PC-9 (cell line): ENCODE data around the gene HDGFL2. TPM values are rescaled to one million over a fixed set of nuclear protein-coding genes. Genes with fewer than 3 reads are reported as not detected.

Source experiments
- BruUV-seq: library from RNA; stranded (reverse); fragments of 400-500 nt; replicated peaks from 2 replicates; lab custom pipeline; 2021; lab: Mats Ljungman, UMichigan
- CTCF ChIA-PET: fragments of 300-600 bp; sonication (Branson Sonifier 250); formaldehyde crosslinking; loops from one replicate; lab custom pipeline; 2022; ENCODE audit warnings: antibody characterized with exemption; lab: Charles Lee
- POLR2A ChIA-PET: fragments of 300-600 bp; sonication (Branson Sonifier 250); formaldehyde crosslinking; loops from one replicate; lab custom pipeline; 2022; ENCODE audit warnings: antibody characterized with exemption; ENCODE audit not compliant: unreplicated experiment; lab: Charles Lee
- DNase-seq, 2 experiments: peaks; one replicate each; pipeline versions ENCODE4 v3.0.0 to v3.0.0-alpha.2; 2015 to 2022; ENCODE audit warnings: mixed read lengths in 1 of 2
- H2AFZ ChIP-seq: fragments of 200-600 bp; sonication (generic); 2 replicates; pipeline ENCODE4 v1.8.1; 2017; ENCODE audit warnings: antibody characterized with exemption
- H3F3A ChIP-seq: fragments of 200-600 bp; sonication (generic); 2 replicates; pipeline ENCODE4 v1.8.1; 2017; ENCODE audit warnings: antibody characterized with exemption, mild to moderate bottlenecking, low read depth; ENCODE audit not compliant: insufficient read depth
- H3K27ac ChIP-seq: fragments of 200-600 bp; sonication (generic); 2 replicates; pipeline ENCODE4 v1.6.1; 2016; ENCODE audit warnings: mixed run types
- H3K27me3 ChIP-seq: fragments of 200-600 bp; sonication (generic); 2 replicates; pipeline ENCODE4 v1.6.1; 2016; ENCODE audit warnings: low read depth, mixed run types; ENCODE audit not compliant: insufficient read depth
- H3K36me3 ChIP-seq: fragments of 200-600 bp; sonication (generic); 2 replicates; pipeline ENCODE4 v1.6.1; 2016; ENCODE audit warnings: low read depth, mixed run types
- H3K4me1 ChIP-seq: fragments of 200-600 bp; sonication (generic); replicated peaks from 2 replicates; pipeline ENCODE4 v1.6.1; 2016; ENCODE audit warnings: mixed run types; ENCODE audit not compliant: insufficient read depth
- H3K4me2 ChIP-seq: fragments of 200-600 bp; sonication (generic); 2 replicates; pipeline ENCODE4 v1.6.1; 2017; ENCODE audit warnings: mixed run types
- H3K4me3 ChIP-seq: fragments of 200-600 bp; sonication (generic); 2 replicates; pipeline ENCODE4 v1.6.1; 2016; ENCODE audit warnings: mixed run types
- H3K79me2 ChIP-seq: fragments of 200-600 bp; sonication (generic); 2 replicates; pipeline ENCODE4 v1.6.1; 2017; ENCODE audit warnings: low read depth, mixed run types
- H3K9me2 ChIP-seq: fragments of 200-600 bp; sonication (generic); 2 replicates; pipeline ENCODE4 v1.8.1; 2017; ENCODE audit warnings: mild to moderate bottlenecking; ENCODE audit not compliant: insufficient read depth
- H3K9me3 ChIP-seq: fragments of 200-600 bp; sonication (generic); 2 replicates; pipeline ENCODE4 v1.8.1; 2016; ENCODE audit warnings: low read depth; ENCODE audit not compliant: insufficient read depth
- H4K20me1 ChIP-seq: fragments of 200-600 bp; sonication (generic); 2 replicates; pipeline ENCODE4 v1.8.1; 2017; ENCODE audit not compliant: insufficient read depth
- CTCF ChIP-seq: fragments of 200-600 bp; sonication (generic); conservative IDR thresholded peaks from 2 replicates; pipeline ENCODE4 v1.6.1; 2017; ENCODE audit warnings: mixed run types, antibody characterized with exemption, mild to moderate bottlenecking, moderate library complexity
- EZH2 ChIP-seq: fragments of 200-600 bp; sonication (generic); IDR thresholded peaks from 2 replicates; pipeline ENCODE4 v1.8.0; 2017; ENCODE audit warnings: antibody characterized with exemption, low read depth
- intact Hi-C: fragments of 100-400 bp; cut with micrococcal nuclease; formaldehyde crosslinking; loops from one replicate; pipeline ENCODE4 v1.10.0; 2022; ENCODE audit not compliant: unreplicated experiment
- total RNA-seq: library from RNA; stranded (reverse); gene quantifications from 2 replicates; pipeline ENCODE4 v1.2.3, GENCODE V29; 2021

HDGFL2 gene
- total RNA-seq, 1 experiment from 2014 or later = 50.8 TPM

GRCh38 chr19:4442819-4443146, 29.3 kb upstream of the HDGFL2 start:
- H4K20me1 ChIP-seq = no peaks in the 10 kb centered on the region
- no peak for TF ChIP-seq EZH2
- no peak for TF ChIP-seq CTCF
- CTCF ChIA-PET = no interaction called here
- no peak overlapping the region for H3K4me2 ChIP-seq
- no peaks in the 10 kb centered on the region for H3K27me3 ChIP-seq
- no TSS peak for BruUV-seq
- intact Hi-C loops = no loop called here
- no peaks in the 10 kb centered on the region for H3K9me3 ChIP-seq
- no peak overlapping the region for H2AFZ ChIP-seq
- H3K9me2 ChIP-seq = no peaks in the 10 kb centered on the region
- no peaks in the 10 kb centered on the region for H3K36me3 ChIP-seq
- H3K4me3 ChIP-seq = no peak overlapping the region
- POLR2A ChIA-PET = no interaction called here
- H3F3A ChIP-seq = 0 out of 2 replicates have a peak, but pooled peaks cover 3% of the 10 kb centered on the region
- no peaks in the 10 kb centered on the region for H3K79me2 ChIP-seq
- no peak for DNase-seq
- no peaks in the 10 kb centered on the region for H3K4me1 ChIP-seq
- H3K27ac ChIP-seq = no peak overlapping the region

GRCh38 chr19:4443188-4443587, 28.9 kb upstream of the HDGFL2 start:
- Histone ChIP-seq H3K4me2 (no peak overlapping the region), H3K36me3 (no peaks in the 10 kb centered on the region), H2AFZ (no peak overlapping the region), H3K4me3 (no peak overlapping the region), H3K27ac (no peak overlapping the region), H4K20me1 (no peaks in the 10 kb centered on the region), H3K9me3 (no peaks in the 10 kb centered on the region), H3F3A (0 out of 2 replicates have a peak, but pooled peaks cover 3% of the 10 kb centered on the region), H3K4me1 (no peaks in the 10 kb centered on the region), H3K79me2 (no peaks in the 10 kb centered on the region), H3K9me2 (no peaks in the 10 kb centered on the region), H3K27me3 (no peaks in the 10 kb centered on the region)
- ChIA-PET POLR2A (no interaction called here), CTCF (no interaction called here)
- intact Hi-C loops = no loop called here
- no TSS peak for BruUV-seq
- DNase-seq = no peak
- no peak for TF ChIP-seq EZH2

GRCh38 chr19:4443966-4444764, 27.9 kb upstream of the HDGFL2 start:
- Histone ChIP-seq H3K27me3 (no peaks in the 10 kb centered on the region), H3K4me2 (no peak overlapping the region), H3K9me3 (no peaks in the 10 kb centered on the region), H2AFZ (no peak overlapping the region), H3K27ac (no peak overlapping the region), H3F3A (0 out of 2 replicates have a peak, but pooled peaks cover 3% of the 10 kb centered on the region), H3K9me2 (no peaks in the 10 kb centered on the region), H3K36me3 (no peaks in the 10 kb centered on the region), H3K4me3 (no peak overlapping the region), H3K4me1 (no peaks in the 10 kb centered on the region), H3K79me2 (no peaks in the 10 kb centered on the region), H4K20me1 (no peaks in the 10 kb centered on the region)
- ChIA-PET CTCF (no interaction called here), POLR2A (interaction anchor here (0.5 kb wide), 1 partner anchor 42 kb away, joined by 4 read pairs; no protein-coding TSS in a partner anchor)
- no peak for DNase-seq
- BruUV-seq = no TSS peak
- TF ChIP-seq EZH2 (no peak), CTCF (no peak)
- intact Hi-C loops = no loop called here
